Measurements from ENCODE around the gene PLCH1. TPM values are rescaled to one million over a fixed set of nuclear protein-coding genes. Genes with fewer than 3 reads are reported as not detected.

Gene PLCH1
- total and polyA plus RNA-seq, 2 of the 13 experiments (the other 11 are each of a cell fraction or from before 2014, with no cell fraction given): 2.0 to 3.0 TPM

GRCh38 chr3:155605571-155605970 is 139.3 kb downstream of the PLCH1 start (continued):
- TF ChIP-seq ZNF143 (CRISPR knock-in tag; IDR thresholded peaks at IDR 0.05) (no peak), ZNF296 (CRISPR knock-in tag; conservative IDR thresholded peaks at IDR 0.05) (no peak), HINFP (CRISPR knock-in tag; IDR thresholded peaks at IDR 0.05; ENCODE audit: low read depth) (no peak), ZFP41 (CRISPR knock-in tag; IDR thresholded peaks at IDR 0.05; ENCODE audit: borderline replicate concordance) (no peak), POLR2AphosphoS2 (IDR thresholded peaks at IDR 0.05; ENCODE audit: low read depth, low read length) (no peak), AHR (CRISPR knock-in tag; IDR thresholded peaks at IDR 0.05) (no peak), KLF13 (CRISPR knock-in tag; IDR thresholded peaks at IDR 0.05) (no peak), ZNF44 (CRISPR knock-in tag; IDR thresholded peaks at IDR 0.05) (no peak), SP5 (CRISPR knock-in tag; IDR thresholded peaks at IDR 0.05; ENCODE audit: borderline replicate concordance, low read depth) (no peak), RFX1 (IDR thresholded peaks at IDR 0.05) (no peak), KLF11 (CRISPR knock-in tag; IDR thresholded peaks at IDR 0.05) (0 out of 2 replicates have a peak, but pooled peaks have one; percentile 58), KDM3A (CRISPR knock-in tag; IDR thresholded peaks at IDR 0.05; ENCODE audit: low read depth) (peak; percentile 50; the same call in 1 of the 2 replicates), ZNF276 (CRISPR knock-in tag; IDR thresholded peaks at IDR 0.05; ENCODE audit: low read depth) (no peak), RCOR2 (CRISPR knock-in tag; IDR thresholded peaks at IDR 0.05) (peak; percentile 78; the same call in 1 of the 2 replicates), ZNF510 (CRISPR knock-in tag; IDR thresholded peaks at IDR 0.05; ENCODE audit: low read depth) (0 out of 2 replicates have a peak, but pooled peaks have one; percentile 31), ZNF878 (CRISPR knock-in tag; IDR thresholded peaks at IDR 0.05) (0 out of 2 replicates have a peak, but pooled peaks have one; percentile 45), HNRNPH1 (optimal IDR thresholded peaks at IDR 0.05; ENCODE audit: low read depth, low read length) (no peak), SATB2 (CRISPR knock-in tag; IDR thresholded peaks at IDR 0.05) (no peak), ZNF558 (CRISPR knock-in tag; IDR thresholded peaks at IDR 0.05; ENCODE audit: borderline replicate concordance) (no peak), ZNF329 (CRISPR knock-in tag; IDR thresholded peaks at IDR 0.05; ENCODE audit: low read depth) (no peak), KDM5B (CRISPR knock-in tag; IDR thresholded peaks at IDR 0.05; ENCODE audit: borderline replicate concordance) (no peak), ELF1 (CRISPR knock-in tag; IDR thresholded peaks at IDR 0.05) (peak; percentile 61), PPARG (CRISPR knock-in tag; conservative IDR thresholded peaks at IDR 0.05) (peak; percentile 89), ZNF230 (CRISPR knock-in tag; IDR thresholded peaks at IDR 0.05) (no peak), ZNF850 (CRISPR knock-in tag; conservative IDR thresholded peaks at IDR 0.05) (no peak), ZBTB38 (CRISPR knock-in tag; IDR thresholded peaks at IDR 0.05) (no peak), AGO1 (IDR thresholded peaks at IDR 0.05; ENCODE audit: low read depth, low read length, poor library complexity, severe bottlenecking) (no peak), PTBP1 (IDR thresholded peaks at IDR 0.05; ENCODE audit: low read depth, low read length, poor library complexity, severe bottlenecking) (no peak)
- TF ChIP-seq, protein P1, sequence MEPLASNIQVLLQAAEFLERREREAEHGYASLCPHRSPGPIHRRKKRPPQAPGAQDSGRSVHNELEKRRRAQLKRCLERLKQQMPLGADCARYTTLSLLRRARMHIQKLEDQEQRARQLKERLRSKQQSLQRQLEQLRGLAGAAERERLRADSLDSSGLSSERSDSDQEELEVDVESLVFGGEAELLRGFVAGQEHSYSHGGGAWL (CRISPR knock-in tag; IDR thresholded peaks at IDR 0.05): no peak
- TF ChIP-seq, protein P2, sequence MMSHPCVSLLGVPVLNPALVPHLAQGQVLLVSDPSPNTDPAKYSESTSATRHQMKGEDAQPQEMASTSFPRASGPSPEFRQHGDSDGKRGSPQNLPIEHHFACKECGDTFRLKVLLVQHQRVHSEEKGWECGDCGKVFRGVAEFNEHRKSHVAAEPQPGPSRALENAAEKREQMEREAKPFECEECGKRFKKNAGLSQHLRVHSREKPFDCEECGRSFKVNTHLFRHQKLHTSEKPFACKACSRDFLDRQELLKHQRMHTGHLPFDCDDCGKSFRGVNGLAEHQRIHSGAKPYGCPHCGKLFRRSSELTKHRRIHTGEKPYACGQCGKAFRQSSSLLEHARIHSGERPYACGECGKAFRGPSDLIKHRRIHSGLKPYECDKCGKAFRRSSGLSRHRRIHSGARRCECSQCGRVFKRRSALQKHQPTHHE (CRISPR knock-in tag; IDR thresholded peaks at IDR 0.05; ENCODE audit: borderline replicate concordance): no peak

All from HepG2 (cell line).